TTC549 (cell line): ENCODE data around the gene GRB7.
"Not testable (repeated sequence)": the region's sequence is repeated elsewhere in the genome, so short reads cannot be mapped to it uniquely, and the experiment has no call there.

Source experiments
- FAIRE-seq: peaks from 2 replicates; lab custom pipeline; 2012; peaks lifted over from hg19 to GRCh38; lab: Jason Lieb, UNC

Gene GRB7

GRCh38 chr17:39737760-39738567, at the start of gene GRB7:
Gene GRB7 (plus strand): TSS chr17:39737938. CDS start chr17:39742302, 4,364 bp downstream.
- FAIRE-seq = no peak

- no peak for FAIRE-seq
Observed at GRCh38 chr17:39688475-39688835, 49.3 kb upstream of the GRB7 start.

GRCh38 chr17:39688945-39689344, 48.8 kb upstream of the GRB7 start:
- FAIRE-seq = no peak

GRCh38 chr17:39694593-39694992, 43.1 kb upstream of the GRB7 start:
- FAIRE-seq = no peak

GRCh38 chr17:39695089-39695474, 42.7 kb upstream of the GRB7 start:
- FAIRE-seq = no peak

GRCh38 chr17:39696731-39697130, 41.0 kb upstream of the GRB7 start:
- no peak for FAIRE-seq

GRCh38 chr17:39697961-39698360, 39.8 kb upstream of the GRB7 start:
- no peak for FAIRE-seq

GRCh38 chr17:39699157-39699817, 38.5 kb upstream of the GRB7 start:
- not testable (repeated sequence) for FAIRE-seq

- no peak for FAIRE-seq
Observed at GRCh38 chr17:39699818-39700147, 38.0 kb upstream of the GRB7 start, which contains the start of gene ERBB2. Gene ERBB2 (plus strand): TSS chr17:39700064. CDS start chr17:39700239, 175 bp downstream.

GRCh38 chr17:39700148-39700987, 37.4 kb upstream of the GRB7 start:
- FAIRE-seq = no peak

- no peak for FAIRE-seq
Observed at GRCh38 chr17:39701012-39701783, 36.5 kb upstream of the GRB7 start.

- no peak for FAIRE-seq
Observed at GRCh38 chr17:39701784-39702422, 35.8 kb upstream of the GRB7 start.

GRCh38 chr17:39702901-39703893, 34.5 kb upstream of the GRB7 start:
- no peak for FAIRE-seq

GRCh38 chr17:39703913-39704312, 33.8 kb upstream of the GRB7 start:
- no peak for FAIRE-seq

GRCh38 chr17:39704821-39705551, 32.8 kb upstream of the GRB7 start:
- no peak for FAIRE-seq

GRCh38 chr17:39705786-39706348, 31.9 kb upstream of the GRB7 start:
- no peak for FAIRE-seq

GRCh38 chr17:39706383-39706782, 31.4 kb upstream of the GRB7 start:
- no peak for FAIRE-seq

GRCh38 chr17:39706921-39707337, 30.8 kb upstream of the GRB7 start:
- no peak for FAIRE-seq

GRCh38 chr17:39709319-39709997, 28.3 kb upstream of the GRB7 start:
- FAIRE-seq = no peak
